GOT3 (cell line): Measurements from ENCODE around the gene GRID1.

Experiments
- DNase-seq: peaks from one replicate; lab custom pipeline; 2025; ENCODE audit warnings: mixed read lengths; lab: John Stamatoyannopoulos, UW

GRID1 gene

DNA sequence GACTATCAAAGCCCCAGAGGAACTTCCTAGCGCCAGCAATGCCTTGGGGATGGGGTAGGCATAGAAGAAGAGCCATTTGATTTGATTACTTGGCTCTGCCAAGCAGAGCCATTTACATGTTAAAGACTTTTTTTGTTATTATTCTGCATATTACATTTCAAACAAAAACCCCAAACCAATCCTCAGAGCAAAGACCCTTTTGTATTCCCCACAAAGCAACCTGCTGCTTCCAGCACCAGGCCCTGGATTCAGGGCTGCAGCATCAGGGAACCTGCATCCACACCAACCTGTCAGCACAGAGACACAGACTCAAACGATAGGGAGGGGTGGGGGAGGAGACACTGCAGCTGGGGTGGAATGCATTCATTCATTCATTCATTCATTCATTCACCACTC, 73.2 kb downstream of the GRID1 start:
- DNase-seq: no peak

DNA sequence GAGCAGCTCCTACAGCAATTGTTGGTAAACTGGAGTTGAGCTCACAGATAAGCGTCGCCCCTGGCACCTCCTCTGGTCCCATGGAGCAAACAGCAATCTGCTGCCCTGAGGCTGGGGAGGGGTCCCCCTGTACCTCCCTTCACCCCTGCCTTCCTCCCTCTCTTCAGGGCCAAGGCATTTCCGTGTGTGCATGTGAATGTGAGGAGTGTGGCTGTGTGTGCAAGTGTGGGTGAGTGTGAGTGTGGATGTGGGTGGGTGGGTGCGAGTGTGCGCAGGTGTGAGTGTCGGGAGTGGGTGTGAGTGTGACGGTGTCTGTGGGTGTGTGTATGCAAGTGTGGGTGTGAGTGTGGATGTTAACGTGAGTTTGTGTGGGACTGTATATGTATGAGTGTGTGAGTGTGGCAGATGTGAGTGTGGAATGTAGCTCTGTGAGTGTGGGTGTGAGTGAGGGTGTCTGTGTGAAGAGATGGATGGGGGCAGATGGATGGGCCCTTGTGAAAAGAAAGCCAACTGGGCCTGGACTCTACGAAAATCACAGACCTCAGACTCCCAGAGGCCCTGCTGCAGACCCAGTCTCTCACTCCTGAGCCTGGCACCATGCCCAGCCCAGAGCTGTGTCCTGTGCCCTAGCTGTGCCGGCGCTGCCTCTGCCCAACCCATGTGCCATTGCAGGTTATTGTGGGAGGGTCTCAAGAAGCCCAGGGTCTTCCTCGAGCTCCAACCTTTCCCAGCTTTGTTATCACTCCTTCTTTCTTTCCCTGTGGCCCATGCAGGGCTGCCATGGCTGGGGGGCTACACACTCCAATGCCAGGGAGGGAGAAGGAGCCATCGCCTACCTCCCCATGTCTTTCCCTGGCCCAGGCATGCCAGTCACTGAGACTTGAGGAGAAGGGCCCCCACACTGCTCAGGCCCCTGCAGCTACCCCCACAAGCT, 73.9 kb downstream of the GRID1 start:
- no peak for DNase-seq

DNA sequence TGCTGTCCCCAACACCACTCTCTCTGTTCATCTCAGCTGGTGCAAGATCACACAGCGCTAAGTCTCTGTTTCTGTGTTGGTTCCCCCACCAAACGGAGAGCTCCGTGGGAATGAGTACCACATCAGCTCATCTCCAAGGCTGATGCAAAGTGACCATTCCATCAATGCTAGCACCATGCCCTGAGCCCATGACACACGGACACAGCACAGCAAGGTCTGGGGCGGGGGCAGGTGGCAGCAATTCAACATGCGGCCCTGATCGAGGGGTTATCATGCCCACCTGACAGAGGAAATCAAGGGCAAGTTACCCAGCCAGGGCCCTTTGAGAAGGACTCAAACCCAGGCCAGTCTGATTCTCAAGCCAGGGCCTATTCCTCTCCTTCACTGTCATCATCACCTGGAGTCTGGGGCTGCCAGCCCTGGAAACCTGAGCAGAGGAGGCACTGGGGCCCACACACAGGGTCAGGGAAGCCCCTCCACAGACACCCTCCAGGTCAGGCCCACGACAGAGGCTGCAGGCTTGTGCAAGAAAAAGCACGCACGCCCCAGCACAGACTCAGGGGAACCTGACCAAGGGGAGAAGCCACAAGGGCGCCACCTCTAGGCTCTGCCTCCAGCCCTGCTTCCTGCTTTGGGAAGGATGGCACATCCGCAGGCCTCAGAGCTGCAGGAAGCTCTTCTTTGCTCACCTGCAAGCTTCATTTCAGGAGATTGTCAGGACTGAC, 74.8 kb downstream of the GRID1 start:
- no peak for DNase-seq

DNA sequence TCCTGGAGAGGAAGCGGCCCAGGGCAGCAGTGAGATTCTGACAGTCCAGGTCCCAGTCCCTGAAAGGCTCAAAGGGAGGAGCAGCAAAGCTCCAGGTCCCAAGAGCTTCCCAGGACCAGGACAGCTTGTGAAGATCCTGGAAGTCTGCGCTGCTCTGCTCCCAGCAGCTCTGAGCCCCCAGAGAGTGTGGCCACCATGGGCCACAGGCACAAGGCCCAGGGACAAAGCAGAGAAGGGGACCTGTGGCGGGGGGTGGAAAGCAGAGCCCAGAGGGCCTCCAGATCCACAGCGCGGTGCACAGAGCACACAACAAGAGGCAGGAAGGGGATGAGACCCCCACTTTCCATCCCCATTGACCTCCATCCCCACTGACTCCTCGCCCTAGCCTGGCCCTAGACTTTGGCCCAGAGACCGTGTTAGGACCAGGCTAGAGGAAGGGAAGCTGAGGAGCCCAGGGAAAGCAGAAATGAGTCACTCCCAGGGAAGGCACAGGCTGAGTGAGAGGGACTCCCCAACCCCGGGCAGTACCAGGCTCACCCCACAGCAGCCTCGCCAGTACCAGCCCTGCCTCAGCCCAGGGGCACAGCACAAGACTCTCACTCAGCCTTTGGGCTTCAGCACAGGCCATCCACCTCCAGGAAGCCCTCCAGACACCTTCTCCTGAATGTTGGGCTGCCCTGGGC, 75.5 kb downstream of the GRID1 start:
- DNase-seq: no peak

DNA sequence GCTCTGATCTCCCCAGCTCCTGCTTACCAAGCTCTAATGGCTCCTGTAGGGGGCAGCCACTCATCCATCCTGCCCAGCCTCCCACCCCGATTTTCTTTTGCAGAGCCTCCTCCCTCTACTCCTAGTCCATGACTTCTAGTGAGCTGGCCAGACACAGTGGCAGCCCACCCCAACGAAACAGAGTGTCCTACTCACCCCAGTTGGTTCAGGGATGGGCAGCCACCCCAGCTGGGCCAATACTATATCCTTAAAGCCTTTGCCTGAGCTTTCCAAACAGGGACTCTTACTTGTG, 77.1 kb downstream of the GRID1 start:
- no peak for DNase-seq

DNA sequence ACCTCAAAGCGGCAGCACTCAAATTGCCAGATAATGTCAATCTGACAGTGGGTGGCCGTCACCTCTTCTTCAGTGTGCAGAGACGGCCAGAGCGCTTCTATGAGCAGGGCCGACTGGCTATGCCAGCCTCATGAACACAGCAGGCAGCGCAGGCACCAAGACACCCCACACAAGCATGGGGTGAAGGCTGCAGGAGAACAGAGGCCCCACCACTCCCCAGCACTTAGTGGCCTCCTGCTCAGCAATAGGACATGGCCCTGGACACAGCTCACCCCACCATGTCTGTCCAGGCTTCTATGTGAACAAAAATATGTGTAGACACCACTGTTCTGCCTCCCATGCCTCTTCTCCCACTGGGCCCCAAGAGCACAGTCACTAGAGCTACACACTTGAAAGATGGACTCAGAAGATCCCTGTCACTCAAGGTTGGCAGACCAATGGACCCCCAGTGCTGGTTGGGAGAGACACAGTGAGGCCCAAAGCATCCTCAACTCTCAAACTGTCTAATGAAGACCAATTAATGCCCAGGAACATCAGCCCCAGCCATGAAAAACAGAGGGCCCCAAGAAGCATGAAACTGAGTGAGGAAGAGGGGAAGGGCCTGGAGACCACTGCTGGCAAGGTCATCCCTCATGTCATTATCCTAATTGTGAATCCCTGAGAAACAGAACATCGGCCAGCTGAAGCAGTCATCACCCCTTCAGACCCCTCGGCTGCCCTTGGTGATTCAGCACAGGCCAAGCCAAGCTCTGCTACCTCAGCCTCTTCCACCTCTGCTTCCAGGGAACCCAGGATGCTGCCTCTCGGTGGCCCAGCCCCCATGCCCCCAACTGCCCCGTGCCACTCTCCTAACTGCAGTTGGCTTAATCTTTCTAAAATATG, 77.7 kb downstream of the GRID1 start:
- no peak for DNase-seq

DNA sequence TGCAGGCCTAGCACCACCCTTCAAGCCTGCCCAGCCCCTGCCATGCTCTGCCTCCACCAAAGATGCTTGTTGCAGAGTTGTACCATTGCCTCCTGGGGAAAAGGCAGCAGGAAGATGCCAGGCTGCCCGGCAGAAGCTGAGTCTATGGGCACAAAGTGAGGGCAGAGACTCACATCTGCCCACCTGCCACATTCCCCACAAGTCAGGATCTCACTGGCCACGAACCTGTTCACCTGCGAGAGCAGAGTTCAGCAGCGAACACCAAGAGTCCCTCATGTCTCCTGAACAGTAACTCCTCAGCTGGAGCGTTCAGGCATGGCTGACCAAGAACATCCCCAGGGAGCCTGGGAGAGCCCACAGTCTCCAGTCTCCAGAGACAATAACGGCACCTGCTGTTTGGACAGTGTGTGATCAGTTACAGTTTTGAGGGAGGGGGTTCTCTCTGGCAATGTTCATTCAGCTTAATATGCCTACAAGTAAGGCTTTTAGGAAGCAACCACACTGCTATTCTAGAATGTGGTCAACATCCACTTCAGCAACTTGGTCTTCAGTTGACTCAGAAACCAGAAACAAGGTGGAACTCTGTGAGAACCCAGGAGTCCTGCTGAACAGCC, 78.5 kb downstream of the GRID1 start:
- no peak for DNase-seq

DNA sequence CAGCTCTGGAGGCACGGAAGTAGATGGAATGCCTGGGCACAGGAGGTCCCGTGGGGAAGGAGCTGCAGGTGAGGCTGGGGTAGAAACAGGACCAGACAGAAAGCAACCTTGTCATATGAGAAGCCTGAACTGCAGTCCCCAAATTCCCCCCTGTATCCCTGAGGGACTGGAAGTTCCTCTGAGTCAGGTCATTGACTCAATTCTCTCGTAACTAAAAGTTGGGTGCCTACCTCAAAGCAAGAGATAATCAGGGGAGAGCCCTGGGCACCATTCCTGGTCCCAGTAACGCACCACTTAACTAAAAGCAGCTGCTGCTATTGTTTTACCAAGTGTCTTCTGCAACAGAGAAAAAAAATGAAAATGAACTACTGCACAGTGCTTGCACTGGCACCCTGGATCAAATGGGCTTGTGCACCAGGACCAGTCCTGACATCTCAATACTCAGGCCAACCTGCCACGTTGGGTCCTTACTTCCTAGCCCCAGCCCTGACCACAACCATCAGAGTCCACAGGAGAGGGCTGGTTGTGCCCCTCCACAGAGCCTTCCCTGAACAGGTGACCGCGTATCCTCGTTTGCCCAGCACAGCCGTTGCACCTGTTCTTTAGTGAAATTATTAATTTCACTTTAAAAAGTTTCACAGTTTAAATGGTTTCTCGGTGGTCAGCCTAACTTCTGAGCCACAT, 79.3 kb downstream of the GRID1 start:
- no peak for DNase-seq

DNA sequence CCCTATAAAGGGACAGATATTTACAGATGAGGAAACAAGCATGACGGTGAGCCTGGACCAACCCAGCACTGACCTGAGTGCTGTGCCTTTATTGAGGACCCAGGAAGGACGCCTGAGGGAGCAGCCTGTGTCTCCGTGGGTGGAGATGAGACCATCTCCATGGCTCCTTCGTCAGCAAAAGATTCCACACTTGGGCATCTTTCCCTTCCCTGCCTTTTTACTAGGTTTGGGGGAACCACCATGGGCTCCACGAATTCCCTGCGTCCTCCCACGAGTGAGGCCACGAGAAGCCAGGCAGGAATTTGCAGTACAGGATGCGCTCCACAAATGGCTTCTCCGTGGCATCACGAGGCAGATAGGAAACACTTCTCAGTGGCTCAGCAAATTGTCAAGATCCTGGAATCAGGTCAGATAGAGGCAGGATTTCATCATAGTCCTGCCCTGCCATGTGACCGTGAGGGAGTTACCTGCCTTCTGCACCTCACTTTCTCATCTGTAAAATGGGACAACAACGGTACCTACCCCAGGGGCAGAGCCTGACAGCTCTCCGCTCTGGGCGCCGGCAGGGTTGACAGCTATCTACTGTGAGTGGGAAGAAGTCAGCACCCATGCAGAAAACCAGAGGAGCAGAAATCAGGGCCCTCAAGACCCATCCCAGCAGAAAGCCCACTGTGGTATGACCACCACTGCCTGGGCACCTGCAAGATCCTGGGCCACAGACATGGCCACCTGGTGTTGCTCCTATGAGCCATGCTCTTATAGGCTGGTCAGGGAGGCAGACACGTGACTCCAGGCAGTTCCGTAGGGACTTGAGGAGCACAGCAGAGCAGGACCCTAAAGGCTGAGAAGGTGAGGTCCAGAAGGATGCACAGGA, 80.1 kb downstream of the GRID1 start:
- DNase-seq: no peak

DNA sequence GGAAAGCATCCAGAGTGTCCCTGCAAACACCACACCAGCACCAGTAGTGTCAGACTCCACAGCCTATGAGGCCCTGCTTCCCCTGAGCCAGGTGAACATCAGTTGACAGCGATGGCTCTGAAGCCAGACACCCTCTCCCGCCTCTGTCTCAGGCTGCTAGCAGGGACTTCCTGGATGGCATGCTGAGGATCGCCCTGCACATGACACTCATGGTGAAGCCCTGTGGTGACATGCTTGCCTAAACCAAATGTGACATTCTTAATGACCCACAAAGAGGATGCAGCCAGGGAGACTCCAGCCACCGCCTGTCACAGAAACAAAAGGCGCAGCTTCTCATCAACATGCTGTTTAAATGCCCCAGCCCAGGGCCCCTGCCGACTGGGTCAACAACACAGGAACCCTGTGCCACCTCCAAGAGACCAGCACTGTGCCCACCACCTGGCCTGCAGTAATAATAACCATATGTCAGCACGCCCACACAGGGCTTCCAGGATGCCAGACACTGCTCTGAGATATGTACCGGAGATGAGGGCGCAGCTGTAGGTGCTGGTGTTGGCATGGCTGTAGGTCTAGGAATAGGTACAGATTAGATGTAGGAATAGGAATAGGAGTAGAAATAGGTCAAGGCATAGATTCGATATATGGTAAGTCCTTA, 81.3 kb downstream of the GRID1 start:
- DNase-seq: no peak

DNA sequence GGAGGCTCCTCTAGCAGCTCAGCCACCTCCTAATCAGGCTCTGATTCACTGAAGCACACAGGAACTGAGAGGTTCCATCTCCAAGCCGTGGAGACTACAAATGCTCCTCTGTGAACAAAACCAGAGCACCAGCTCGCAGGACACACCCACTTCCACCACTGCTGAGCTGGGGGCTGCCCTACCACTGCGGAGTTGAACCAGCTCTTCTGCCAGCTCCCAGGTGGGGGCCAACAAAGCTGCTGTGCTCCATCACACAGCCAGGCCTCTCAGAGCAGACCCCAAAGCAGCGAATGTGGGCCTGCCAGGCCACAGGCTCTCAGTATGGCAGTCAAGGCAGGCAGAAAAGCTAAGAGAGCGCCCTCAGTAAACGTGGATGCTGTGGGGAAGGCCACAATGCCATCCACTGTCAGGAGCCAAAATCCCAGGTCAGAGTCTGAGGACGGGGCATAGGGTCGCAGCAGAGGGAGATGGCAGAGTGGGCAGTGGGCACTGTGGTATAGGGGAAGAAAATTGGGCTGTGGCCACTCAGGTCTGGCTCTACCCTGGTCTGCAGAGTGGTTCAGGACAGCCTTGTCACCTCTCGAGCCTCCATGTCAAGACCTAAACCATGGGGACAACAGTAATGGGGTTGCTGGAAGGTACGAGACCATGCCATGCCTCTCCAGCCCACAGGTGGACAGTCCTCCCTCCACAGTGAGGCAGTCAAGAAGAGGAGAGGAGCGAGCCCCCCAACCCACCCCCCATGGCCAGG, 82.1 kb downstream of the GRID1 start:
- no peak for DNase-seq

DNA sequence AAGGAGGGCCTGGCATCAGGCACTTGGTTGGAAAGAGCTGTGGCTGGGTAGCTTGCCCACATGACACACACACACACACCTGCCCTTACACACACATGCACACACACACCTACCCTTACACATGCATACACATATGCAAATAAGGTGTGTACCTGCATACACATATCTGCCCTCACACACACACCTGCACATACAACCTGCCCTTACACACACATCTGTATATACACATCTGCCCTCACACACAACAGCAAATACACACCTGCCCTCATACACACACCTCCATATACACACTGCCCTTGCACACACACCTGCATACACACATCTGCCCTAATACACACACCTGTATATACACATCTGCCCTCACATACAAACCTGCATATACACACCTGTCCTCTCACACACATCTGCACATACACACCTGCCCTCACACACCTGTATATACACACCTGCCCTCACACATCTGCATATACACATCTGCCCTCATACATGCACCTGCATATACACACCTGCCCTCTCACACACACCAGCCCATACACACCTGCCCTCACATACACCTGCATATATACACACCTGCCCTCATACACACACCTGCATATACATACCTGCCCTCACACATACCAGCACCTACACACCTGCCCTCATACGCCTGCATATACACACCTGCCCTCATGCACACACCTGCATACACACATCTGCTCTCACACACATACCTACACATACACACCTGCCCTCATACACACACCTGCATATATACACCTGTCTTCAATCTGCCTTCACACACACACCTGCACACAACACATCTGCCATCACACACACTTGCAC, 82.9 kb downstream of the GRID1 start:
- DNase-seq: no peak

DNA sequence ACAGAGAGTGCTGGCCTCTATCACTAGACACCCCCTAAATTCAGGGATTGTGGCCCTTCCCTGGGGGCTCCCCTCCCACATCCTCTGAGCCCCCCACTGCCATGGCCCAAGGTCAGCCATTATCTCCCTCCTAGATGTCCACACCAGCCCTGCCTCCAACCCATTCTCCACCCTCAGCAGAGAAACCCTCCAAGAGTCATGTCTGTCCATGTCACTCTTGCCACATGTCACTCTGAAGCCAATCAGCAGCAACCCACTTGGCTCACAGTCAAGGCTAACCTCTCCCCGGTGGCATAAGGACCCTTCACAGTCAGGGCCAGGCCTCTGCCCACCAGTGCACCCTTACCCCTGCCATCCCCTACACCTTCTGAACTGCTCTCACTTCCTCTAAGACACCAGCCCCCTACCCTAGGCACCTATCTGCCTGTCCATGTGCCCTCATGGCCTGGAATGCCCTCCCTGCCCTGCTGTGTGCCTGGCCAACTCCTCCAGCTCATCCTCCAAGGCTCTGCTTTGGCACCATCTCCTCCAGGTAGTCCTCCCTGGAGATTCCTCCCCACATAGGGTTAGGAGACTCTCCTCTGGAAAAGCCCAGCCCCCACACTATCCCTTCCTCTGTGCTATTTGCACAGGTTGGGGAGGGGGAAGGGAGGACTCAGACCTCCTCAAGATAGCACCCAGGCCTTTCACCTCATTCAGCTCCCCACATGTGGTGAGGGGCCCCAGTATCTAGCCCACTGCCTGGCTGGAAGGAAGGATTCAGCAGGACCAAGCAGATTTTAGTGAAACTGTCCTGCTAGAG, 83.7 kb downstream of the GRID1 start:
- no peak for DNase-seq

DNA sequence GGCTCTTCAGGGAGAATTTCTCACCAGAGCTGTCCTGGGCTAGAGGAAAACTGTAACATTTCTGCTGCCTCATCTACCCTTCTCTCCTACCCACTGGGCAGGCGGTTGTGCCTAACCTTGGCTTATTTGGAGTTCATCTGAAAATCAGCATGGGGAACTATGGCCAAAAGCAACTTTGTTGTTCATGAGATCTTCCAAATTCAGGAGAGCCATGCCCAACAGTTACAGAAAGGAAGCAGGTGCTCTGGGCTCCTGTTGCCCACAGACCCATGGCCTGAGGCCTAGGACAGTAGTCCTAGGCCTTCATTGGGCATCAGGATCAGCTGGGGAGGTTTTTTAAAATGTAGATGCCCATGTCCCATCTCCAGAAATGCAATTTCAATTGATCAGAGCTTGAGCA, 85.2 kb downstream of the GRID1 start:
- no peak for DNase-seq

DNA sequence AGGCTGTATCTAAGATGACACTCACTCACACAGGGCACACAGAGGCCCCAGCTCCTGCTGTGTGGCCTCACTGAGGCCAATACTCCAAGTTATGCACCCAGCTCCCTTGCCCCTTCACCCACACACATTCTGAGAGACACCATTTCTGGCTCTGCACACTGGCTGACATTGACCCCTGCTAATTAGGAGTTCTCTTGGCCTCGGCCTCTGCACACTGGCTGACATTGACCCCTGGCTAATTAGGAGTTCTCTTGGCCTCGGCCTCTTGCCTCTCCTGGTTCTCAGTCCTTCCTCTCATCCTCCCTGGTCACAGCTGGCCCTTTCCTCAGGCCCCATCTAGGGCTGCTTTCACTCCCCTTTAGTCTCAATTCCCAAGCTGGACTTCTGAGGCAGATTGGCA, 97.3 kb downstream of the GRID1 start:
- DNase-seq: no peak

DNA sequence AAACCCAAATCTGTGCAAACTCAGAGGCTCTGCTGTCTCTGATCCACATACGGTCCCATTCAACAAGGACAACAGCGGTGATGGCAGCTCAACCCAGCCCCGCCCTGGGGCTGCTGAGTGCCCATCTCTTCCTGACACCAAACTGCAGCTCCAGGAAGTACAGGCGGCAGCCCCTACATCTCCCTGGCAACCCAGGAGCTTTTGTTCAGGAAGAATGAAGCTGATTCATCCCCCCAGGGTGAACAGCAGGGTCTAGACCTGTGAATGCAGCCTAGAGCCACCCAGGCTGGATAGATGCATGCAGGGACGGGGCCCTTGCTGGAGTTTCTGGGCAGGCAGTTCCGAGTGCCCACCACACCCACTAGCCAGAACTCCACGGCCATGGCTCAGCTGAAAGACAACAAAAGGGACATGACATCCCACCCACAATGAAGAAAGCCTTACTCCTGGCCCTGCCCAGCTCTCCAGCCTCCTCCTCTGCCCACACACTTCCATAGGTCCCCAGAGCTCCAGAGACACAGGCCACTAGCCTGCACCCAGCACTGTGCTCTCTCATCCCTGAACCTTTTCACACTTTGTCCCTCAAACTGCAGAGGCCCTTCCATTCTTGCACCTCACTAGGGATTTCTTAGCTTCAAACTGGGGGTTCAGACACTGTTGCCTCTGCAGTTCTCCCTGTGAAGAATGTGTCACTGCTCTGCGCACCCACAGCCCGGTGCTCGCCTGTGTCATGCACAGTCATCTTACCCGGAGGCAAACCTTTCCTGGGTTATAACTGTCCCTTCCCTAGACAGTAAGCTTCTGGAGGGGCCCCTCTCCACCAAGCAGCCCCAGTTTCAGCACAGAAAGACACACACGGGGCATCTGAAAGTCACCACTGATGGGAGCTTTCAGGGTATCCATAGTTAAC, 99.1 kb downstream of the GRID1 start:
- no peak for DNase-seq
